ENCODE results near the gene MELK. TPM values are rescaled to one million over a fixed set of nuclear protein-coding genes. Genes with fewer than 3 reads are reported as not detected.
"Not testable (repeated sequence)": the region's sequence is repeated elsewhere in the genome, so short reads cannot be mapped to it uniquely, and the experiment has no call there.

The MELK gene
- total RNA-seq (6.9 and 17.4 TPM in 2 replicates), polyA plus RNA-seq (11.5 and 23.4 TPM in 2 replicates)

- Histone ChIP-seq H3K36me3 (no peaks in the 10 kb centered on the region), H3K9me3 (ENCODE audit: low read depth) (no peaks in the 10 kb centered on the region), H3K27ac (peak within 1 kb of the TSS; percentile 83), H3K27me3 (no peaks in the 10 kb centered on the region), H3K4me3 (peak within 1 kb of the TSS; percentile 63), H3K4me1 (ENCODE audit: low read depth) (peaks cover 4% of the 10 kb centered on the region)
- no peak for TF ChIP-seq CTCF (IDR thresholded peaks at IDR 0.05; ENCODE audit: low read depth, low read length)
- DNase-seq (ENCODE audit: low read depth in 1 of 2, low spot score in 1 of 2), result peak; percentile 85 to 90
Measured at GRCh38 chr9:36572515-36573418, at the start of gene MELK. MELK (plus strand) TSS chr9:36572895; CDS start chr9:36581682, 8,787 bp downstream.

- TF ChIP-seq CTCF (IDR thresholded peaks at IDR 0.05; ENCODE audit: low read depth, low read length), result no peak
- DNase-seq (ENCODE audit: low read depth in 1 of 2, low spot score in 1 of 2), result no peak
- Histone ChIP-seq H3K4me3 (no peak overlapping the region), H3K36me3 (no peaks in the 10 kb centered on the region), H3K27me3 (no peaks in the 10 kb centered on the region), H3K9me3 (ENCODE audit: low read depth) (no peaks in the 10 kb centered on the region), H3K4me1 (ENCODE audit: low read depth) (no peaks in the 10 kb centered on the region), H3K27ac (no peak overlapping the region)
Measured at GRCh38 chr9:36530224-36530623, 42.5 kb upstream of the MELK start.

GRCh38 chr9:36532353-36532752 is 40.3 kb upstream of the MELK start:
- Histone ChIP-seq H3K27ac (no peak overlapping the region), H3K36me3 (no peaks in the 10 kb centered on the region), H3K4me3 (no peak overlapping the region), H3K27me3 (no peaks in the 10 kb centered on the region), H3K9me3 (ENCODE audit: low read depth) (no peaks in the 10 kb centered on the region), H3K4me1 (ENCODE audit: low read depth) (no peaks in the 10 kb centered on the region)
- TF ChIP-seq CTCF (IDR thresholded peaks at IDR 0.05; ENCODE audit: low read depth, low read length), result no peak
- no peak for DNase-seq (ENCODE audit: low read depth in 1 of 2, low spot score in 1 of 2)

DNA sequence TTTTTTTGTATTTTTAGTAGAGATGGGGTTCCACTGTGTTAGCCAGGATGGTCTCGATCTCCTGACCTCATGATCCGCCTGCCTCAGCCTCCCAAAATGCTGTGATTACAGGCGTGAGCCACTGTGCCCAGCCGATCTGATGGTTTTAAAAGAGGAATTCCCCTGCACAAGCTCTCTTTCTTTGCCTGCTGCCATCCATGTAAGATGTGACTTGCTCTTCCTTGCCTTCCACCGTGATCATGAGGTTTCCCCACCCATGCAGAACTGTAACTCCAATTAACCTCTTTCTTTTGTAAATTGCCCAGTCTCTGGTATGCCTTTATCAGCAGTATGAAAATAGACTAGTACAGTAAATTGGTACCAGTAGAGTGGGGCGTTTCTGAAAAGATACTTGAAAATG is 39.0 kb upstream of the MELK start:
- H3K4me1 ChIP-seq (ENCODE audit: low read depth); DNase-seq (ENCODE audit: low read depth in 1 of 2, low spot score in 1 of 2); H3K27ac ChIP-seq; H3K4me3 ChIP-seq; H3K9me3 ChIP-seq (ENCODE audit: low read depth); H3K36me3 ChIP-seq; H3K27me3 ChIP-seq: not testable (repeated sequence)

DNA sequence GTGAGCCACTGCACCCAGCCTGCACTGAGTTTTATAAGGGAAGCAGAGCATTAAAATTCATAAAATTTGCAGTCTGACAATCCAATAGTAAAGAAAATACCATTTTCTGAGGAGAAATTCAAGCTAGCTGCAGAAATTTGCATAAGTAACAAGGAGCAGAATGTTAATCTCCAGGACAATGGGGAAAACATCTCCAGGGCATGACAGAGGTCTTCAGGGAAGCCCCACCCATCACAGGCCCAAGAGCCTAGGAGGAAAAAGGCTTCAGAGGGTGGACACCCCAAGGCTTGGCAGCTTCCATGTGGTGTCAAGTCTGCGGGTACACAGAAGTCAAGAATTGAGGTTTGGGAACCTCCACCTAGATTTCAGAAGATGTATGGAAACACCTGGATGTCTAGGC is 37.6 kb upstream of the MELK start:
- Histone ChIP-seq H3K4me3 (no peak overlapping the region), H3K27me3 (no peaks in the 10 kb centered on the region), H3K4me1 (ENCODE audit: low read depth) (no peaks in the 10 kb centered on the region), H3K9me3 (ENCODE audit: low read depth) (no peaks in the 10 kb centered on the region), H3K27ac (no peak overlapping the region), H3K36me3 (no peaks in the 10 kb centered on the region)
- DNase-seq (ENCODE audit: low read depth in 1 of 2, low spot score in 1 of 2), result no peak
- TF ChIP-seq CTCF (IDR thresholded peaks at IDR 0.05; ENCODE audit: low read depth, low read length), result no peak

DNA sequence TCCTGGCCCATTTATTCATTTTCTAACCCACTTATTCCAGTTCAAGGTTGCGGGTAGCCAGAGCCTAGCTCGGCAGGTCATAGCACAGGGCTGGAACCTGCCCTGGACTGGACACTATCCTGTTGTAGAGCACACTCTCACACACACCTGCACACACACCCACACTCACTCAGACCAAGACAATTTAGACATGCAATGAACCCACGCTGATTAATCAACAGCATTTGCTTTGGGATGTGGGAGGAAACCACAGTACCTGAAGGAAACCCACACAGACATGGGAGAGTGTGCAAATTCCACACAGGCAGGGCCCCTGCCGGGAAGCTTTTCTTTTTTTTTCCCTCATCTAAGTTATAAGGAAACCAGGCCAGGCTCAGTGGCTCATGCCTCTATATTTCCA is 34.8 kb upstream of the MELK start:
- Histone ChIP-seq H3K27me3 (no peaks in the 10 kb centered on the region), H3K4me1 (ENCODE audit: low read depth) (no peaks in the 10 kb centered on the region), H3K27ac (no peak overlapping the region), H3K36me3 (no peaks in the 10 kb centered on the region), H3K9me3 (ENCODE audit: low read depth) (no peaks in the 10 kb centered on the region), H3K4me3 (no peak overlapping the region)
- DNase-seq (ENCODE audit: low read depth in 1 of 2, low spot score in 1 of 2), result no peak
- no peak for TF ChIP-seq CTCF (IDR thresholded peaks at IDR 0.05; ENCODE audit: low read depth, low read length)
